ENCODE data around the gene ELN.

The ELN gene

DNA sequence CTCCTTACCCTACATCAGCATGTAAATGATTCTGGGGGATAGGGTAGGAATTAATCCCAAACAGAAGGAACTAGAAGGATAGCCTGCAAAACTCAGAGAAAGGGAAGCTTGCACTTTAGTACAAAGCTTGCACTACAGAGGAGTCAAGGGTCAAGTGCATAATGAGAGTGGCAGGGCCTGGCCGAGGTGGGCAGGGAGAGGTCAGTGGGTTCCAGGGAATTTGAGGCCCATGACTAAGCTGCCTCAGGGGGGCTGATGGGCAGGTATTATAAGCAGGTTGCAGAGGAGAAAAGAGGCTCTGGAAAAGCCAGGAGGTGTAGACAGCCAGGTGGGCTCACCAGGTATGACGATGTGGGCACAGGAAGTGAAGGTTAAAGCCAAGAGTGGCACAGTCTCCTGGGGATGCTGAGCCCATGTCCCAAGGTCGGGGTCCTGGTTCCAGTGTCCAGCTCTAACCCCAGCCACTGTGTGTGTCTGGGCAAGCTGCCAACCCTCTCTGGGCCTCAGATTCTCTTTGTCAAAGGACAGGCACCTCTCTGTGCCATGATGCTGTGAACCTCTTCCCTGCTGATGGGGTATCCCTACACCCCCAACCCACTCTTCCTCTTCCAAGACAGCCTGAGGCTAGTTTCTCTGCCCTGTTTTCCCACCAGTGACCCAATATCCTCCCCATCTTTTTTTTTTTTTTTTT lies 32.0 kb upstream of the ELN start:
- TF ChIP-seq, protein P1, sequence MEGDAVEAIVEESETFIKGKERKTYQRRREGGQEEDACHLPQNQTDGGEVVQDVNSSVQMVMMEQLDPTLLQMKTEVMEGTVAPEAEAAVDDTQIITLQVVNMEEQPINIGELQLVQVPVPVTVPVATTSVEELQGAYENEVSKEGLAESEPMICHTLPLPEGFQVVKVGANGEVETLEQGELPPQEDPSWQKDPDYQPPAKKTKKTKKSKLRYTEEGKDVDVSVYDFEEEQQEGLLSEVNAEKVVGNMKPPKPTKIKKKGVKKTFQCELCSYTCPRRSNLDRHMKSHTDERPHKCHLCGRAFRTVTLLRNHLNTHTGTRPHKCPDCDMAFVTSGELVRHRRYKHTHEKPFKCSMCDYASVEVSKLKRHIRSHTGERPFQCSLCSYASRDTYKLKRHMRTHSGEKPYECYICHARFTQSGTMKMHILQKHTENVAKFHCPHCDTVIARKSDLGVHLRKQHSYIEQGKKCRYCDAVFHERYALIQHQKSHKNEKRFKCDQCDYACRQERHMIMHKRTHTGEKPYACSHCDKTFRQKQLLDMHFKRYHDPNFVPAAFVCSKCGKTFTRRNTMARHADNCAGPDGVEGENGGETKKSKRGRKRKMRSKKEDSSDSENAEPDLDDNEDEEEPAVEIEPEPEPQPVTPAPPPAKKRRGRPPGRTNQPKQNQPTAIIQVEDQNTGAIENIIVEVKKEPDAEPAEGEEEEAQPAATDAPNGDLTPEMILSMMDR (IDR thresholded peaks at IDR 0.05) = no peak

DNA sequence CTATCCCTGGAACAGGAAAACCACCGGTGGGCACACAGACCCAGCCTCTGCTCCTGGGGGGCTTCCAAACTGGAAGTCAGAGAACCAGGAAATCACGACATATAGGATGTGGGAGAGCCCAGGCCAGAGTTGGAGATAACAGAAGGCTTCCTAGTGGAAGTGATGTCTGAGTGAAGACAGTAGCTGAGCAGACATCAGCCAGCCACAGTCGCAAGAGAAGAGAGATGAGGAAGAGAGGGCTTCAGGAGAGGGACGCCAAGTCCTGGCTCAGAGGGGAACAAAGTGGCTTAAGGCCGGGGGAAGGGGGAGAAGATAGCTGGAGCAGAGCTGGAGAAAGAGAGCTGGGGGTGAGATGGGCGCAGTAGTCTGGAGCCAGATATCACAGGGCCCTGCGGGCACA lies 30.9 kb upstream of the ELN start:
- TF ChIP-seq, protein P1 (IDR thresholded peaks at IDR 0.05) = no peak

DNA sequence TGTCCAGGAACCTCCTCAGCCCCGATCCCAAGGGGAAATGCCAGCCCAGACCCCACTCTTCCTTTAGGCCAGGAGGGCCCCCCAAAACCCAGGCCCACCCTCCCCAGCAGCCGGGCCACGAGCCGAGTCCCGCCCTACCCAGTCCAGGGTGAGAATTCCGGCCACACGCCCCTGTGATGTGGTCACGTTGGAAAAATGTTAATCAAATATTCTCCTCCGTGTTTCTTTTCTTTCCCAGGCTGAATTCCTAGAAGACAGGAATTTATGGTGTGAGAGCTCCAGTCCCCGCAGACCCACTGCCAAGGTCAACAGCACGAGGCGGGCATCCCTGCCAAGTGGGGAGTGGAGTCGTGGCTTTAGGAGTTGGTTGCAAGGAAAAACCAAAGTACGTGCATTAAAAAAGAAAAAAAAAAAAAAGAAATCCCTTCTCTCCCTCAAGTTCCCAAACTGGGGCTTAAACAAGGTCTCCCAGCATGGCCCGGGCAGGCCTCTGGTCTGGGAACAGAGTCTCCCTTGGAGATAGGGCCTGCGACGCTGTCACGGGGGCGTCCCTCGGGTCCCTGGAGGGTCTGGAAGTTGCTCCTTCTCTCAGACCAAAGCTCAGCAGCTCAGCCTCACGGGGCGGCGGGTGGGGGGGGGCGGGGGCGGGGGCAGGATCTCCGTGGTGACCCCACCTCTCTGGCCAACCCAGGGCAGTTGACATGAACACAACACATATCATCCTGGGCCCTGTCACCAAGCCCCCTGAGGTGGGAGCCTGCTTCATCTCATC lies 28.1 kb upstream of the ELN start:
- TF ChIP-seq, protein P1 (IDR thresholded peaks at IDR 0.05) = no peak

DNA sequence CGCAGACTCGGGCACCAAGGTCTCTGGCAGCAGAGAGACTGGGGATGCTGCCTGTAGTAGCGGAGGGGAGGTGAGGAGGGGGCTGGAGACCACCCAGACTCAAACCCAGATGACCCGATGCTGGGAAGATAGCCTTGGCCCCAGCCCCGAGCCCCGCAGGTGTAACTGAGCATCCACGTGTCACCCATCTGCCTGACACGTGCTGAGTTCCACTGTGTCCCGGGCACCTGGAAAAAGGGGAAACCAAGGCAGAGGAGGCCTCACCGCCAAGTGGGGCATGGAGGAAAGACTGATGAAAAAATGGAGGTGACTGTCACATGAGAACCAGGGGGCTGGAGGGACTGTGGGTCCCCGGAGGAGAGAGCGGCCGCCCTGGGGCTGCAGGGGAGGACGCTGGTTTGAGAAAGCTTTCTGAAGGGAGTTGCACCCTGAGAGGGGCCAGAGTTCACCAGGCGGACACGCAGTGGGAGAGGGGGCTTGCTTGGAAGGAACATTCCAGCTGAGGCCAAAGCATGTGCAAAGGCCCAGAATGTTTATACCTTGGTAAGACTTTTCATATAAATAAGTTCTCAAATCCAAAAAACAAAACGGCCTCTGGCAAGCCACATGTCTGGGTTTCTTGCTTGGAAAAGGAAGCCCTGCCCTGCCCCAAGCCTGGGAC lies 27.4 kb upstream of the ELN start:
- TF ChIP-seq, protein P1 (IDR thresholded peaks at IDR 0.05) = no peak

DNA sequence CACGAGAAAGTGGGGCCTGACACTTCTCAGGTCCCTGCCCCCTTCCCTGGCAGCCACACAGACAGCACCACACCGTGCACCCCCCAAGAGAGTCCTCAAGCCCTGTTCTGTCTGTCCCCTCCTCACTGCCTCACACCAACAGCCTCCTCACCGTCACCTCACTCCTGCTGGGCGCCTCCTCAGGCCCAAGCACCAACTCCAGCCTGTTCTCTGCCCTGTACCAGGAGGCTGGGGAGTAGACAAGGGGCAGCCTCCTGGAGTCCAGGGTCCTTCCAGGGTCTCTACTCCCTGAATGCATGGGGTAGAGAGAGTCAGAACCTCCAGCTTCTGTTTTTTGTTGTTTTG lies 26.9 kb upstream of the ELN start:
- TF ChIP-seq, protein P1 (IDR thresholded peaks at IDR 0.05) = no peak

DNA sequence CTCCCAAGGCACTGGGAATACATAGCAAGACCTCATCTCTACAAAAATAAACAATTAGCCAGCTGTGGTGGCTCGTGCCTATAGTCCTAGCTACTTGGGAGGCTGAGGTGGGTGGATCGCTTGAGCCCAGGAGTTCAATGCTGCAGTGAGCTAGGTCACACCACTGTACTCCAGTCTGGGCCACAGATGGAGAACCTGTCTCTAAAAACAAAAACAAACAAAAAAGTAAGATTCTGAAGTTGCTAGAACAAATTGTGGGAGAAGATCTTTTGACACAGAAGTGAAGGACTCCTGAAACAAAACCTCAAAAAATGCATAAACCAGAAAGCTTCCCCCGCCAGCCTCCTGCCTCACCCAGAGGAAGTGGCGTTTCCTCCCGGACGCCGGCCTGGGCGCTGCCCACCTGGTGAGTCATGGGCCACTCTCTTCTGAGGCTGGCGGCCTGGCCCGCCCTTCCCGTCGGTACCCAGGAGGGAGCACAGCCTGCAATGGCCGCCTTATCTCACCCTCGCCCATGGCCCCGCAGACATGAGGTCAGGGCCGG lies 25.4 kb upstream of the ELN start:
- TF ChIP-seq, protein P1 (IDR thresholded peaks at IDR 0.05) = no peak

DNA sequence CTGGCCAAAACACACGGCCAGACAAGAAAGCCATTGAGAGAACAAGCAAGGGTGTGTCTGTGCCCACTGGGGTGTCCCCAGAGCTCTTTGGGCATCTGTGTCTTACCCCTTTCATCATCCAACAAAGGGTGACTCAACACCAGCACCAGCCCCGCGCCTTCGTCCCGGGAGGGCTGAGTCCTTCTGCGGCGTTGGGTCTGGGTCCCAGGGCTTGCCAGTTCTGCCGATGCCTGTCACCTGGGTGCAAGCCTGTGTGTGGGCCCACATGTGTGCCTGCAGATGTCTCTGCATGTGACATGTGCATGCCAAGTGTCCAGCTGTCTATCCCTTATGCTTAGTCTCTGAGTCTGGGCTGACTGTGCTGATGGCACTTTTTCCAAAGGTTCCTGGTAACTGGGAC lies 24.4 kb upstream of the ELN start:
- TF ChIP-seq, protein P1 (IDR thresholded peaks at IDR 0.05) = no peak
